Ishikawa (cell line): ENCODE results near the gene ARHGAP45.
A peak's percentile ranks its signal among the peaks of the same experiment; 100 is the strongest.

ENCODE experiments used
- CEBPB ChIP-seq: IDR thresholded peaks from 2 replicates; pipeline ENCODE4 v1.6.1; 2012
- EGR1 ChIP-seq: IDR thresholded peaks from 2 replicates; pipeline ENCODE4 v1.6.1; 2012
- FOXM1 ChIP-seq: IDR thresholded peaks from 2 replicates; pipeline ENCODE4 v1.6.1; 2012; ENCODE audit warnings: low read depth, borderline replicate concordance
- NFIC ChIP-seq: IDR thresholded peaks from 2 replicates; pipeline ENCODE4 v1.6.1; 2012
- RAD21 ChIP-seq: IDR thresholded peaks from 2 replicates; pipeline ENCODE4 v1.6.1; 2012; ENCODE audit warnings: low read depth
- REST ChIP-seq: IDR thresholded peaks from 2 replicates; pipeline ENCODE4 v1.6.1; 2012; ENCODE audit warnings: low read depth, mild to moderate bottlenecking
- TAF1 ChIP-seq: IDR thresholded peaks from 2 replicates; pipeline ENCODE4 v1.6.1; 2012; ENCODE audit warnings: low read depth, mild to moderate bottlenecking
- TF ChIP-seq, protein P1 (sequence below): IDR thresholded peaks from 2 replicates; pipeline ENCODE4 v1.6.1; 2012

DNA sequence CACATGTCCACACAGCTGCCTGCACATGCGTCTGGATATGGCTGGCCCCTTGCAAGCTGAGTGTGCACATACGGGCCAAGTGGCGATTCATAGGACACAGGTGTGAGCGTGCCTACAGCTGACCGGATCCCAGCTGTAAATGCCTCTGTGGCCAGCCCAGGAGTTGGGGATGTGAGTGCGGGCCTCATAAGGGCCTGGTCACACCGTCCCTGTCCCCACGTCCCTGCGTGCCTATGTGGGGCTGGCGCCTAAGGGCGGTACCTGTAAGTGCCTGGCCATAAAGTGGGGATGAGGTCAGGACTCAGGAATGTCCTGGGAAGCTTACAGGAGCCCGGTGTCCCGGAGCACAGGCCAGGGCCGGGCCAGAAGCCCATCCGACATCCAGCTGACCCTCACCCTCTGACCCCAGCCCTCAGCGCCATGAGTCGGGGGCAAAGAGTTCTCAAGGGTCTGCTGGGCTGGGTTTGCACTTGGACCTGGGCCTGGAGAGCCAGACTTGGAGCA lies 1.3 kb upstream of the ARHGAP45 start:
- TF ChIP-seq CEBPB (no peak), REST (no peak), FOXM1 (no peak), RAD21 (no peak), EGR1 (no peak), NFIC (no peak), TAF1 (no peak)
- TF ChIP-seq, protein P1, sequence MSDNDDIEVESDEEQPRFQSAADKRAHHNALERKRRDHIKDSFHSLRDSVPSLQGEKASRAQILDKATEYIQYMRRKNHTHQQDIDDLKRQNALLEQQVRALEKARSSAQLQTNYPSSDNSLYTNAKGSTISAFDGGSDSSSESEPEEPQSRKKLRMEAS, result 0 out of 2 replicates have a peak, but pooled peaks have one; percentile 34
